ENCODE results near the gene MUC3A.
A peak's percentile ranks its signal among the peaks of the same experiment; 100 is the strongest.

The MUC3A gene

GRCh38 chr7:100946111-100946510, 3.2 kb upstream of the MUC3A start:
- no peak for DNase-seq

- no peak for DNase-seq
These were observed 2.5 kb upstream of the MUC3A start for GRCh38 chr7:100946766-100947365.

DNA sequence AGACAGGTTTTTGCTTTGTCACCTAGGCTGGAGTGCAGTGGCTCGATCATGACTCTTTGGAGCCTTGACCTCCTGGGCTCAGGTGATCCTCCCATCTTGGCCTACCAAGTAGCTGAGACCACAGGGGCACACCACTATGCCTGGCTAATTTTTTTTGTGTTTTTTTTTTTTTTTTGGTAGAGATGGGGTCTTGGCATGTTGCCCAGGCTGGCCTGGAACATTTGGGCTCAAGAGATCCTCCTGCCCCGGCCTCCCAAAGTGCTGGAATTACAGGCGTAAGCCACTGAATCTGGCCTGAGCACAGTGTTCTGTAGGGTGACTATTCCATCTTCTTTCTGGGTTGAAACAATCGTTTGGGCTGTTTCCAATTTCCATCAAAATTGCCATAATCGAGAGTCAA, 1.5 kb upstream of the MUC3A start:
- DNase-seq, result no peak

DNA sequence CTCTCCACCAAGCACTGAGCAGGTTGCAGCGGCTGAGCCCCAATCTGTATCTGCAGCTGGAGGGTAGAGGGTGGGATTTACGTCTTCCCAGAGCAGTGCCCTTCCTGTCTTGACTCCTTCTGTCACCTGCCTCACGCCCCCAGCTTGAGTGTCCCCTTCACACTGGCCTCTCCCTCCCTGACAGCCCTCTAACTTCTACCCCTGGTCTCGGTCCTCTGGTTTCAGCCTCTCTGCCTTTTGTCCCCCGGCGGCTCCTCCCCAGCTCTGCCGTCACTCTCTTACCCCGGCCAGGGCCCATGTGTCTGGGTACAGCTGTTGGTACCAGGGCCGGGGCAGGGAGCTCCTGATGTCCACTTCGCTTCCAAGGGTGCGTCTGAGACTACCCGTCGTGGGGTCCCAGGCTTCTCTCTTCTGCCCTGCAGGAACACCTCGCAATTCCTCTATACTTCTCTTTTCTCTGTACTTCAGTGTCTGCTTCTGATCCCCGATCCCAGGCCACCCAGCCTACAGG, 654 bp downstream of the MUC3A start:
- no peak for DNase-seq

DNA sequence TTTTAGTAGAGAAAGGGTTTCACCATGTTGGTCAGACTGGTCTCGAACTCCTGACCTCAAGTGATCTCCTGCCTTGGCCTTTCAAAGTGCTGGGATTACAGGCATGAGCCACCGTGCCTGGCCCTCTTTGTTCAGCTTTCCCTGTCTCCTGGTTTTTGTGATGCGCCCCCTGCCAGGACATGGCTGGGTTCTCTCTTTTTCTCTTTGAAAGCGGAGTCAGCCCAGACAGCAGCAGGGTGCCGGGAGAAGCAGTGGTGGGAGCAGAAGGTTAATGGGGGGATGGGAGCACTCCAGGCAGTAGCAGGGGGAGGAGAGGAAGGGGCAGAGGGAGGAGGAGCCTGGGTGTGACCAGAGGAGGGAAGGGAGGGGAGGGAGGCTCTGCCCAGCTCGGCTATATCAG, 1.8 kb downstream of the MUC3A start:
- DNase-seq, result no peak

- no peak for DNase-seq
These were observed 2.7 kb downstream of the MUC3A start for GRCh38 chr7:100951888-100952560.

DNA sequence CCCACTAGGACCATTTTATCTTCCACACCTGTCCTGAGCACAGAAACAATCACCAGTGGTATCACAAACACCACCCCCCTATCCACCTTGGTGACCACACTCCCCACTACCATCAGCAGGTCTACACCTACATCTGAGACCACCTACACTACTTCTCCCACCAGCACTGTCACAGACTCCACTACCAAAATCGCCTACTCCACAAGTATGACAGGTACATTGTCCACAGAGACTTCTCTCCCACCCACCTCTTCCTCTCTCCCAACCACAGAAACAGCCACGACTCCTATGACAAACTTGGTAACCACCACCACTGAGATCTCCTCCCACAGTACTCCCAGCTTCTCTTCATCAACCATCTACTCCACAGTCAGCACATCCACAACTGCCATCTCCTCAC, 3.3 kb downstream of the MUC3A start:
- no peak for DNase-seq

GRCh38 chr7:100957832-100958421, 8.6 kb downstream of the MUC3A start:
- DNase-seq, result no peak

DNA sequence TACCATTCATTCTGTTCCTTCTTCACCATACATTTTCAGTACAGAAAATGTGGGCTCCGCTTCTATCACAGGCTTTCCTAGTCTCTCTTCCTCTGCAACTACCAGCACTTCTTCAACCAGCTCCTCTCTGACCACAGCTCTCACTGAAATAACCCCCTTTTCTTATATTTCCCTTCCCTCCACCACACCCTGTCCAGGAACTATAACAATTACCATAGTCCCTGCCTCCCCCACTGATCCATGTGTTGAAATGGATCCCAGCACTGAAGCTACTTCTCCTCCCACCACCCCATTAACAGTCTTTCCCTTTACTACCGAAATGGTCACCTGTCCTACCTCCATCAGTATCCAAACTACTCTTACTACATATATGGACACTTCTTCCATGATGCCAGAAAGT, 10.6 kb downstream of the MUC3A start:
- DNase-seq, result no peak

DNA sequence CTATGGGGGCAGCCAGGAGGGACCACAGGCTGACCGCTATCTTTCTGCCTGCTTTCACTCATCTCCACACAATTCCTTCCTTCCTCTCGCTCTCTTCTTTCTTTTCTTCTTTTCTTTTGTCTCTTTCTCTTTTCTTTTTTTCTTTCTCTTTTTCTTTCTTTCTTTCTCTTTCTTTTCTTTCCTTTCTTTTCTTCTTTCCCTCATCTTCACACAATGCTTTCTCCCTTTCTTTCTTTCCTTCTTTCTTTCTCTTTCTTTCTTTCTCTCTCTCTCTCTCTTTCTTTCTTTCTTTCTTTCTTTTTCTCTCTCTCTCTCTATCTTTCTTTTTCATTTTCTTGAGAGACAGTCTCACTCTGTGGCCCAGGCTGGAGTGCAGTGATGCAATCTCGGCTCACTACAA, 13.2 kb downstream of the MUC3A start:
- no peak for DNase-seq

GRCh38 chr7:100963386-100963785, 14.1 kb downstream of the MUC3A start:
- DNase-seq, result no peak

GRCh38 chr7:100963874-100964273, 14.5 kb downstream of the MUC3A start:
- DNase-seq, result no peak

DNA sequence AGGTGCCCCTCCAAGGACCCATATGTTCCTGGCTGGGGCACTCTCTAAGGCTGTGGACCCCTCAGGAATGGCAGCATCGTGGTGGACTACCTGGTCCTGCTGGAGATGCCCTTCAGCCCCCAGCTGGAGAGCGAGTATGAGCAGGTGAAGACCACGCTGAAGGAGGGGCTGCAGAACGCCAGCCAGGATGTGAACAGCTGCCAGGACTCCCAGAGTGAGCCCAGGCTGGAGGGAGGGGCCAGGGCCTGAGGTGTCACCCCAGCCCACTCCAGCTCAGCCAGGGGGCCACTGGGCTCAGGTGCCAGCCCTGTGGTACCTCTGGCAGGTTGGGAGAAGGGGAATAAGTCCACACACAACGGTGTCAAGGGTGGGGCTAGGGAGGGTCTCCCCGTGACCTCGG, 15.3 kb downstream of the MUC3A start:
- no peak for DNase-seq

DNA sequence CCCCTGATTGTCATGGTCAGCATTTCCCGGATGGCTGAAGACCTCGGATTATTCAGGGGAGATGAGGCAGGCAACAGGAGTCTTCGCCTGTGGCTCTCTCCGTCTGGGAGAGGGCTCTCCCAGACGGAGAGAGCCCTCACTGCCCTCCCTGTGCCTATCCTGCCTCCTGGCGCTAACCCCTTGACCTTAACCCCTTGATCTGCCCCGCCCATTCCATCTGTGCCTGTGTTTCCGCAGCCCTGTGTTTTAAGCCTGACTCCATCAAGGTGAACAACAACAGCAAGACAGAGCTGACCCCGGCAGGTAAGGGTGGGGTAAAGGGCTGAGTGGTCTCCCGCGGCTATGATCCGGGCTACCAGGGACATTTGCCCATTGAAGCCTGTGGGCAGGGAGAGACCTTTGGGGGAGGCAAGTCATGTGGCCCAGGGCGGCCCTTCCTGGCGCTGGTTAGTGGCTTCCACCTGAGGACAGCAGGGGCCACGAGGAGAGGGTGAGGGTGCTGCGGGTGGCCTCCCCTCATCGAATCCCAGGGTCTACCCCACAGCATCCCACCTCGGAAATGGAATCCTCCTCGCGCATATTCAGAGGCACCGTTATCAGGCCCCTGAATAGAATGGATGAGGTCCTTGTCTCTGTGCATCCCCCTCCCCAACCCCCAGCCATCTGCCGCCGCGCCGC, 15.8 kb downstream of the MUC3A start:
- DNase-seq, result no peak

GRCh38 chr7:100965723-100966541, 16.6 kb downstream of the MUC3A start:
- peak; percentile 52 to 70 for DNase-seq

- no peak for DNase-seq
These were observed 17.4 kb downstream of the MUC3A start for GRCh38 chr7:100966542-100967291.

- DNase-seq, result no peak
These were observed 18.0 kb downstream of the MUC3A start for GRCh38 chr7:100967292-100967863.

- no peak for DNase-seq
These were observed 18.7 kb downstream of the MUC3A start for GRCh38 chr7:100968031-100968430.

DNA sequence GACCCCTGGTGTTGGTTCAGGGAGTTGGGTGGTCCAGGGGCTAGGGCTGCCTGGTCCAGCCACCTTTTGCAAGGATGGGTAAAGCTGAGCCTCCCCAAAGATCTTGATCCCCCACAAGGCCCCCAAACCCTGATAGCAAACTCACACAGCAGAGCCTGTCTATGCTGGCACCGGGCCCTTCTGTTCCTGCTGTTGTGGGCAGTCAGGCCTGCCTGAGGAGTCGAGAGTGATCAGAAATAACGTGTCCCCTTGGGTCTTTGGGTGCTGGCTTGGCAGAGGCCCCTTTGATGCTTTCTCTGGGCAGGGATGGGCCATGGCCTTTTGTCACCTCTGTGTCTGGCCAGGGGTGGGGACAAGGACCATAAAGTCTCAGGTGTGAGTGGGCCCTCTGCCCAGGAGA, 19.3 kb downstream of the MUC3A start:
- DNase-seq, result no peak

- no peak for DNase-seq
These were observed 19.8 kb downstream of the MUC3A start, which contains the start of gene MUC12 for GRCh38 chr7:100969066-100969615. Gene MUC12, plus strand, starts transcription at chr7:100969565. Its CDS starts 58 bp downstream, at chr7:100969623.
